HepG2 (cell line): Measurements from ENCODE around the gene BBS9. TPM values are rescaled to one million over a fixed set of nuclear protein-coding genes. Genes with fewer than 3 reads are reported as not detected.

Source experiments
- ATAC-seq: fragments of 200-7000 bp; cut with Tn5 transposase; 3 replicates; pipeline ENCODE4 v1.9.1; 2020; ENCODE audit warnings: mild to moderate bottlenecking, moderate library complexity
- BruUV-seq: library from RNA; stranded (reverse); fragments of 400-500 nt; replicated peaks from 2 replicates; lab custom pipeline; 2021; lab: Mats Ljungman, UMichigan
- CTCF ChIA-PET: fragments of 300-600 bp; formaldehyde crosslinking; extraction: SDS; loops from one replicate; lab custom pipeline; 2021; ENCODE audit warnings: low total read pairs, inconsistent platforms, low intra/inter-chr PET ratio; lab: Yijun Ruan, JAX
- POLR2A ChIA-PET: fragments of 350-600 bp; sonication (Branson Sonifier 250); formaldehyde crosslinking; loops from one replicate; lab custom pipeline; 2020; ENCODE audit warnings: antibody characterized with exemption, inconsistent platforms; lab: Yijun Ruan, JAX
- DNase-seq: peaks from one replicate; pipeline ENCODE4 v3.0.0-alpha.2; 2015; ENCODE audit warnings: low spot score
- FAIRE-seq: peaks from 3 replicates; lab custom pipeline; 2011; peaks lifted over from hg19 to GRCh38; lab: Jason Lieb, UNC
- H2AFZ ChIP-seq: one replicate; pipeline ENCODE4 v1.6.1; 2011; ENCODE audit warnings: low read length, inconsistent platforms
- H3K27ac ChIP-seq: fragments of 300-600 bp; 3 replicates; pipeline ENCODE4 v1.8.0; 2011; ENCODE audit warnings: mixed run types, mild to moderate bottlenecking, mixed read lengths, low read length, inconsistent platforms; ENCODE audit not compliant: insufficient read depth; ENCODE audit errors: extremely low read length
- H3K27me3 ChIP-seq, 2 experiments: fragments of 200-600 bp in 1 of 2; 2 replicates in 1 of 2; 3 replicates in 1 of 2; pipeline versions ENCODE4 v1.6.0 to v1.8.0; 2011; ENCODE audit warnings: low read length in 2 of 2, mild to moderate bottlenecking in 2 of 2, moderate library complexity in 2 of 2, inconsistent platforms in 1 of 2; ENCODE audit not compliant: insufficient read depth in 2 of 2, control insufficient read depth in 1 of 2
- H3K36me3 ChIP-seq, 2 experiments: fragments of 200-600 bp in 1 of 2; replicated peaks in 1 of 2; 2 replicates in 1 of 2; 3 replicates in 1 of 2; pipeline versions ENCODE4 v1.5.1 to v1.8.0; 2011; ENCODE audit warnings: low read length in 2 of 2, inconsistent platforms in 1 of 2; ENCODE audit not compliant: insufficient read depth in 2 of 2, control insufficient read depth in 1 of 2
- H3K4me1 ChIP-seq: 2 replicates; pipeline ENCODE4 v1.5.1; 2012; ENCODE audit warnings: low read length, inconsistent platforms; ENCODE audit not compliant: insufficient read depth
- H3K4me2 ChIP-seq: 2 replicates; pipeline ENCODE4 v1.6.0; 2011; ENCODE audit warnings: low read depth, low read length, inconsistent platforms
- H3K4me3 ChIP-seq, 3 experiments: fragments of 200-600 bp in 1 of 3; sonication (generic), shearing (Covaris generic) in 1 of 3; replicated peaks in 1 of 3; 2 replicates each; pipeline ENCODE4 v1.5.1; 2011 to 2016; ENCODE audit warnings: low read length in 3 of 3, inconsistent platforms in 2 of 3, low read depth in 2 of 3, mild to moderate bottlenecking in 2 of 3, control low read depth in 1 of 3, mixed read lengths in 1 of 3; ENCODE audit not compliant: insufficient read depth in 1 of 3
- H3K79me2 ChIP-seq: one replicate; pipeline ENCODE4 v1.6.1; 2011; ENCODE audit warnings: low read length, inconsistent platforms; ENCODE audit not compliant: insufficient read depth
- H3K9ac ChIP-seq: 2 replicates; pipeline ENCODE4 v1.6.0; 2011; ENCODE audit warnings: mild to moderate bottlenecking, low read depth, low read length, inconsistent platforms; ENCODE audit not compliant: insufficient read depth
- H3K9me3 ChIP-seq: 2 replicates; pipeline ENCODE4 v1.5.1; 2012; ENCODE audit warnings: mild to moderate bottlenecking, low read length
- H4K20me1 ChIP-seq: 2 replicates; pipeline ENCODE4 v1.6.0; 2011; ENCODE audit warnings: inconsistent platforms, mild to moderate bottlenecking, low read length, moderate library complexity; ENCODE audit not compliant: insufficient read depth
- ATF6 ChIP-seq: sonication (generic); formaldehyde crosslinking; conservative IDR thresholded peaks from 2 replicates; pipeline ENCODE4 v1.4.0; 2020; ENCODE audit warnings: missing genetic modification reagents
- CHCHD3 ChIP-seq: sonication (generic); formaldehyde crosslinking; IDR thresholded peaks from 2 replicates; pipeline ENCODE4 v1.8.0; 2022; ENCODE audit warnings: mild to moderate bottlenecking, missing genetic modification reagents, moderate library complexity
- HDAC1 ChIP-seq: sonication (generic); formaldehyde crosslinking; IDR thresholded peaks from 2 replicates; pipeline ENCODE4 v1.5.1; 2020; ENCODE audit warnings: mild to moderate bottlenecking, missing genetic modification reagents
- MBNL3 ChIP-seq: fragments of 250-450 bp; sonication (Bioruptor Pico); conservative IDR thresholded peaks from 2 replicates; pipeline ENCODE4 v1.8.0; 2022; ENCODE audit warnings: mild to moderate bottlenecking, inconsistent platforms
- MEIS1 ChIP-seq: sonication (generic); formaldehyde crosslinking; IDR thresholded peaks from 2 replicates; pipeline ENCODE4 v1.9.0; 2021; ENCODE audit warnings: mild to moderate bottlenecking, missing genetic modification reagents, moderate library complexity, borderline replicate concordance
- PHF8 ChIP-seq: sonication (generic); formaldehyde crosslinking; IDR thresholded peaks from 2 replicates; pipeline ENCODE4 v1.5.0; 2020; ENCODE audit warnings: missing genetic modification reagents
- POLR2AphosphoS5 ChIP-seq: IDR thresholded peaks from 2 replicates; pipeline ENCODE4 v1.6.1; 2012; ENCODE audit warnings: low read depth, low read length
- SP5 ChIP-seq: IDR thresholded peaks from 2 replicates; pipeline ENCODE4 v1.6.1; 2016; ENCODE audit warnings: low read depth, borderline replicate concordance
- ZBTB10 ChIP-seq: sonication (generic); formaldehyde crosslinking; IDR thresholded peaks from 2 replicates; pipeline ENCODE4 v1.4.0; 2020; ENCODE audit warnings: missing genetic modification reagents, borderline replicate concordance
- ZNF143 ChIP-seq: sonication (generic); formaldehyde crosslinking; IDR thresholded peaks from 2 replicates; pipeline ENCODE4 v1.4.0; 2020; ENCODE audit warnings: missing genetic modification reagents
- ZNF639 ChIP-seq: conservative IDR thresholded peaks from 2 replicates; pipeline ENCODE4 v1.6.1; 2018; ENCODE audit warnings: missing genetic modification reagents
- ZSCAN21 ChIP-seq: sonication (generic); formaldehyde crosslinking; IDR thresholded peaks from 2 replicates; pipeline ENCODE4 v1.8.0; 2022; ENCODE audit warnings: mild to moderate bottlenecking, missing genetic modification reagents, moderate library complexity, borderline replicate concordance
- WGBS: methylation state at CpG from one replicate; pipeline ENCODE4 v1.1.6; 2017; ENCODE audit warnings: low lambda C conversion rate; 5-methylcytosine and 5-hydroxymethylcytosine counted together
- in situ Hi-C: cut with HindIII; loops from 2 replicates; pipeline ENCODE4 v1.10.0; 2017; ENCODE audit warnings: low pct_unique_long_range_greater_than_20kb; ENCODE audit not compliant: extremely low pct_ligation_motif_present
- intact Hi-C: fragments of 100-400 bp; cut with micrococcal nuclease; formaldehyde crosslinking; loops from one replicate; pipeline ENCODE4 v1.10.0; 2022; ENCODE audit not compliant: unreplicated experiment
- polyA plus RNA-seq, 8 experiments: library from polyadenylated mRNA; depleted of rRNA in 3 of 8; stranded (reverse) in 7 of 8; unstranded in 1 of 8; fragments of >200 nt; fragmentation: Illumina TruSeq in 4 of 8; extraction: Trizol in 4 of 8; gene quantifications; 2 replicates each; pipeline versions ENCODE4 v1.2.1 to v1.2.3, GENCODE V29; 2011 to 2016; ENCODE audit warnings: low read depth in 4 of 8, missing spikeins in 1 of 8, mixed read lengths in 1 of 8; ENCODE audit not compliant: insufficient read depth in 1 of 8
- total RNA-seq, 5 experiments: library from RNA; depleted of rRNA; stranded (reverse); fragments of >200 nt; fragmentation: Illumina TruSeq; extraction: Trizol; gene quantifications; 2 replicates each; pipeline ENCODE4 v1.2.3, GENCODE V29; 2016; ENCODE audit warnings: low read depth in 1 of 5
- TF ChIP-seq, protein P1 (sequence below): IDR thresholded peaks from 2 replicates; pipeline ENCODE4 v1.6.1; 2012; ENCODE audit warnings: low read depth, low read length, improper control_type of control experiment

Gene BBS9
- total and polyA plus RNA-seq, 2 of the 13 experiments (the other 11 are each of a cell fraction or from before 2014, with no cell fraction given) = 5.1 to 7.8 TPM

DNA sequence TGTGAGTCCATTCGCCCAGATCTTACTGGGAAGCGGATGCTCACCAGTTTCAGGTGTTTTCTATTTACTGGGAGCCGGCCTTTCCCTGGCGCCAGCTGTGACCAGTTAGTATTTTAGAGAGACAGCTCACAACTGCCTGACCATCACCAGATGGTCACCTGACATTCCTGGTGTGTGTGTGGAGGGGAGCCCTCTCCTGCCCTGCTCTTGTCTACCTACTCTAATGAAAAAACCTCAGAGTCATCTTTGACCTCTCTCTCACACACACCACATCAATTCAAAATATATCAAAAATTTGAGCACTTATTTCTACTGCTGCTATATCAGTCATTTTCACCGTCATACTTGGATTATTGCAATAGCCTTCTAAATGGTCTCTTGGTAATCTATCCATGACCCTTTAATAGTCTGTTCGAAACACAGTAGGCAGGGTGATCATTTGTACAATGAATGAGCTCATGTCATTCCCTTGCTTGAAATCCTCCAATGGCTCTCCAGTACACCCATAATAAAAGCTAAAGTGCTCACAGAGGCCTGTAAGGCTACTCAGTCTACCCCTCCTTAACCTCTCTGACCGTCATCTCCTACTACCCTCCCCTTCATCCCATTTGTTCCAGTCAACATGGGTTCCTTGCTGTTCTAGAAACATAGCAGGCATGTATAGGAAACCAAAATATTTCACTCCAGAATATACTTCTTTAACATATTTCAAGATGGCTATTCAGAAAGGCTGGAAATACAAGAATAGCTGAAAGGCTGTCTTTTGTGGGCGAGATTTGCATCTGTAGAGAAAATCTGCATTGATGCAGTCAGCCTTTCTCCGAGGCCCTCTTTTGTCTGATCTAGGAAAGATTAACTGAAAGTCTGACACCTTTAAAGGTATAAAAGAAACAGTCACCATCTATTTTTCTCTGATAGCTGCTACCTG is 49.3 kb upstream of the BBS9 start:
- ATAC-seq = no peak
- Histone ChIP-seq H4K20me1 (no peaks in the 10 kb centered on the region), H3K4me1 (no peaks in the 10 kb centered on the region; the same call in 1 of the 2 replicates), H3K4me2 (no peak overlapping the region), H3K4me3 (no peak overlapping the region), H3K9me3 (no peaks in the 10 kb centered on the region), H3K27ac (no peak overlapping the region), H3K27me3 (peaks cover 0 to 9% of the 10 kb centered on the region in 2 experiments; a peak in 2 of 5 replicates), H3K9ac (no peak overlapping the region), H2AFZ (no peak overlapping the region), H3K36me3 (no peaks in the 10 kb centered on the region), H3K79me2 (no peaks in the 10 kb centered on the region)
- WGBS = 37% methylated on average over 8 of the region's 9 CpGs
- in situ Hi-C loops = no loop called here
- intact Hi-C loops = no loop called here
- no TSS peak for BruUV-seq
- no peak for DNase-seq
- TF ChIP-seq SP5 (CRISPR knock-in tag) = no peak
- TF ChIP-seq, protein P1, sequence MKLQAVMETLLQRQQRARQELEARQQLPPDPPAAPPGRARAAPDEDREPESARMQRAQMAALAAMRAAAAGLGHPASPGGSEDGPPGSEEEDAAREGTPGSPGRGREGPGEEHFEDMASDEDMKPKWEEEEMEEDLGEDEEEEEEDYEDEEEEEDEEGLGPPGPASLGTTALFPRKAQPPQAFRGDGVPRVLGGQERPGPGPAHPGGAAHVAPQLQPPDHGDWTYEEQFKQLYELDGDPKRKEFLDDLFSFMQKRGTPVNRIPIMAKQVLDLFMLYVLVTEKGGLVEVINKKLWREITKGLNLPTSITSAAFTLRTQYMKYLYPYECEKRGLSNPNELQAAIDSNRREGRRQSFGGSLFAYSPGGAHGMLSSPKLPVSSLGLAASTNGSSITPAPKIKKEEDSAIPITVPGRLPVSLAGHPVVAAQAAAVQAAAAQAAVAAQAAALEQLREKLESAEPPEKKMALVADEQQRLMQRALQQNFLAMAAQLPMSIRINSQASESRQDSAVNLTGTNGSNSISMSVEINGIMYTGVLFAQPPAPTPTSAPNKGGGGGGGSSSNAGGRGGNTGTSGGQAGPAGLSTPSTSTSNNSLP = no peak
- TF ChIP-seq ZBTB10 (CRISPR knock-in tag) = no peak
- TF ChIP-seq ZNF639 (CRISPR knock-in tag) = no peak
- TF ChIP-seq HDAC1 = no peak
- TF ChIP-seq MEIS1 (CRISPR knock-in tag) = no peak
- TF ChIP-seq CHCHD3 (CRISPR knock-in tag) = no peak
- TF ChIP-seq ATF6 = no peak
- TF ChIP-seq MBNL3 (CRISPR knock-in tag) = no peak
- TF ChIP-seq ZNF143 = no peak
- no peak for TF ChIP-seq PHF8
- no peak for TF ChIP-seq ZSCAN21 (CRISPR knock-in tag)
- no peak for TF ChIP-seq POLR2AphosphoS5
- no peak for FAIRE-seq
- POLR2A ChIA-PET = no interaction called here
- CTCF ChIA-PET = no interaction called here
